ENCODE data around the gene CD247. TPM values are rescaled to one million over a fixed set of nuclear protein-coding genes. Genes with fewer than 3 reads are reported as not detected.

The CD247 gene
- total RNA-seq, 1 experiment from 2014 or later, result 0.97 TPM

DNA sequence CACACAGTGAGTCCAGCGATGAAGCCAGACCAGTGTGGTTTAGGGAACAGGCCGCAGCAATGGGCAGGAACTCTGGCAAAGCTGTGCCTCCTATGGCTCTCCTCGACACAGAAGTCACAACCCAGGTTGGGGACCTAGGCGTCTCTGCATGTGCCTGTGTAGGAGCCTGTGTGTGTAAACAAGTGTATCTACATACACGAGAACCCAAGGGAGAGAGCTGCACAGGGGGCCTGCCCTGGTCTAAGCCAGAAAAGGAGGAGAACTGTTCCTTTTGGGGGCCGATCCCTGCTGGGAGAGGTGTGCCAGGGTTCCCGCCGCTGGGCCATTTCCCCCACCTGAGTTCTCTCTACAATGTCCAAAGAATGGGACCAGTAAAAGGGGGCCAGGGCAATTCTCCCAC, 56.0 kb downstream of the CD247 start:
- Mint-ChIP-seq H3K27me3 (ENCODE audit: unreplicated experiment) (peaks cover 8% of the 10 kb centered on the region), H3K9me3 (ENCODE audit: low read depth, unreplicated experiment) (no peaks in the 10 kb centered on the region), H3K27ac (ENCODE audit: unreplicated experiment) (no peak overlapping the region), H3K4me3 (ENCODE audit: low read depth, unreplicated experiment) (no peak overlapping the region), H3K4me1 (ENCODE audit: low read depth, unreplicated experiment) (no peaks in the 10 kb centered on the region), H3K36me3 (ENCODE audit: insufficient read depth, unreplicated experiment) (no peaks in the 10 kb centered on the region)
- DNase-seq, result no peak
- TF ChIP-seq, protein P1, sequence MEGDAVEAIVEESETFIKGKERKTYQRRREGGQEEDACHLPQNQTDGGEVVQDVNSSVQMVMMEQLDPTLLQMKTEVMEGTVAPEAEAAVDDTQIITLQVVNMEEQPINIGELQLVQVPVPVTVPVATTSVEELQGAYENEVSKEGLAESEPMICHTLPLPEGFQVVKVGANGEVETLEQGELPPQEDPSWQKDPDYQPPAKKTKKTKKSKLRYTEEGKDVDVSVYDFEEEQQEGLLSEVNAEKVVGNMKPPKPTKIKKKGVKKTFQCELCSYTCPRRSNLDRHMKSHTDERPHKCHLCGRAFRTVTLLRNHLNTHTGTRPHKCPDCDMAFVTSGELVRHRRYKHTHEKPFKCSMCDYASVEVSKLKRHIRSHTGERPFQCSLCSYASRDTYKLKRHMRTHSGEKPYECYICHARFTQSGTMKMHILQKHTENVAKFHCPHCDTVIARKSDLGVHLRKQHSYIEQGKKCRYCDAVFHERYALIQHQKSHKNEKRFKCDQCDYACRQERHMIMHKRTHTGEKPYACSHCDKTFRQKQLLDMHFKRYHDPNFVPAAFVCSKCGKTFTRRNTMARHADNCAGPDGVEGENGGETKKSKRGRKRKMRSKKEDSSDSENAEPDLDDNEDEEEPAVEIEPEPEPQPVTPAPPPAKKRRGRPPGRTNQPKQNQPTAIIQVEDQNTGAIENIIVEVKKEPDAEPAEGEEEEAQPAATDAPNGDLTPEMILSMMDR (IDR thresholded peaks at IDR 0.05; ENCODE audit: unreplicated experiment), result no peak
- CTCF ChIA-PET, result no interaction called here
- intact Hi-C loops (cut with micrococcal nuclease; ENCODE audit: unreplicated experiment), result no loop called here
- no TSS peak for BruUV-seq (replicated peaks)

DNA sequence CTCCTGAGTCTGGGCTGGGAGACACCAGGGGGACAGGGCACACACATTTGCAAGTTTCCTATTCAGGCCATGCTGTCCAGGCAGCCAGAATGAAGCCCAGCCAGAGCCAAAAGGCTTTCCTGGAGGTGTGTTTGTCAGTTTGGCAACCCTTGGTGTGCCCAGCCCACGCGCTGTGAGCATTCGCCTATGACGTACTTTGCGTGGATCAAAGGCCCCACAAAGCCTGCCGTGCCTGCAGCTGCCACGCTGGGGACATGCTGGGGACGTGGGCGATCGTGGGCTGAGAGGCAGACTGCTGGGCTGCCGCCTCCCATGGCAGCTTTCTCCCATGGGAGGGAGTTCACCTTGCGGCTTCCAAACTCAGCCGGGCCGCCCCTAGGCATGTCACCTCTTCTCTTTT, 57.5 kb downstream of the CD247 start:
- intact Hi-C loops (cut with micrococcal nuclease; ENCODE audit: unreplicated experiment), result no loop called here
- no peak for DNase-seq
- Mint-ChIP-seq H3K27me3 (ENCODE audit: unreplicated experiment) (peaks cover 23% of the 10 kb centered on the region), H3K27ac (ENCODE audit: unreplicated experiment) (no peak overlapping the region), H3K4me1 (ENCODE audit: low read depth, unreplicated experiment) (no peaks in the 10 kb centered on the region), H3K4me3 (ENCODE audit: low read depth, unreplicated experiment) (no peak overlapping the region), H3K9me3 (ENCODE audit: low read depth, unreplicated experiment) (no peaks in the 10 kb centered on the region), H3K36me3 (ENCODE audit: insufficient read depth, unreplicated experiment) (no peaks in the 10 kb centered on the region)
- CTCF ChIA-PET, result no interaction called here
- BruUV-seq (replicated peaks), result no TSS peak
- TF ChIP-seq, protein P1 (IDR thresholded peaks at IDR 0.05; ENCODE audit: unreplicated experiment), result no peak

DNA sequence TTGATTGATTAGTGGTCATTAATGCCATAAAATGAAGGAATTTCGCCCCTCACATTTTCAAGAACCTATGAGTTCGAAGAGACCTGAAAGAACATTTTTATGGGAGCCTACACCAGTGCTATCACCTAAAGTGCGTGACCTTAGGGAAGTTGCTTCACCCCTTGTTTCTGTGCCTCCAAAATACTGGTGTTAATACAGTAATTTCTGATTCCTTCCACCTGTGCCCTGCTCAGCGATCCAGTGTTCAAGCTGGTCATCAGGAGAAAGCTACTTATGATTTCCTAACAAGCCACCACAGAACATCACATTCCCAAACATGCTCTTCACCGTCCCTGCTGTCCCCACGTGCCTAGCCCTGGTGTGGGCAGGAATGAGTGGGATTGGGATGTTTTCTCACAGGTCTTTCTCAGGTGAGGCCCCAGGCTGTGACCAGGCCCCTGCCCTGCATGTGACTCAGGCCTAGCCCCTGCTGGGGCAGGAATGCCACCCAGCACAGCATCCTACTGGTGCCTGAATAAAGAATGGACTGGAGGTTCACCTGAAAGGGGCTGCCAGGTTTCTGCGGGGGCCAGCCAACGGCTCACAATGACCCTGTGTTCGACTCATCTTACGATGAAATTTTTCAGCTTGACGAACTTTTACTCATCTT, 60.3 kb downstream of the CD247 start:
- BruUV-seq (replicated peaks), result no TSS peak
- Mint-ChIP-seq H3K36me3 (ENCODE audit: insufficient read depth, unreplicated experiment) (peaks cover 14% of the 10 kb centered on the region), H3K27ac (ENCODE audit: unreplicated experiment) (no peak overlapping the region), H3K27me3 (ENCODE audit: unreplicated experiment) (peaks cover 25% of the 10 kb centered on the region), H3K4me3 (ENCODE audit: low read depth, unreplicated experiment) (no peak overlapping the region), H3K9me3 (ENCODE audit: low read depth, unreplicated experiment) (no peaks in the 10 kb centered on the region), H3K4me1 (ENCODE audit: low read depth, unreplicated experiment) (no peaks in the 10 kb centered on the region)
- TF ChIP-seq, protein P1 (IDR thresholded peaks at IDR 0.05; ENCODE audit: unreplicated experiment), result no peak
- CTCF ChIA-PET, result interaction anchor here (0.6 kb wide), 1 partner anchor 181 kb away, joined by 11 read pairs; no protein-coding TSS in a partner anchor
- intact Hi-C loops (cut with micrococcal nuclease; ENCODE audit: unreplicated experiment), result no loop called here
- no peak for DNase-seq

DNA sequence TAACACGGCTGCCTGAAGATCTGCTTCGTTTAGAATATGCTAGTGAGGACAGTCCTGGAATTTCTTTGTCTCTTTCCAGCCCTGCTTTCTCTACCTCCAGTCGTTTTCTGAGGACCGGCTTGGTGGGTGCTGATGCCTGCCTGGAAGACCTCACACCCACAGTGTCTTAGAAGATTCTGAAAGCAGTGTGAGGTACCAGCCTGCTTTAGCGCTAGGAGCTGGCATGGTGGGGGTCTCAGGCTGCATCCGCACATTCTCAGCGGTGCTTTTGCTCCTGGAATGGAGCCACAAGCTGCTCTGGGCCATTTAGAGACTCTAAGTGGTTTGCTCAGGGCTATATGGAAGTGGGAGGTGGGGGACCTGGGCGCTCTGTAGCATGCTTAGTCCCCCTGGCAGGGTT, 61.4 kb downstream of the CD247 start:
- TF ChIP-seq, protein P1 (IDR thresholded peaks at IDR 0.05; ENCODE audit: unreplicated experiment), result no peak
- no TSS peak for BruUV-seq (replicated peaks)
- CTCF ChIA-PET, result interaction anchor here (0.6 to 1.7 kb wide), 4 partner anchors 10 to 359 kb away, joined by 3 to 5 read pairs (median 4); no protein-coding TSS in a partner anchor
- Mint-ChIP-seq H3K36me3 (ENCODE audit: insufficient read depth, unreplicated experiment) (peaks cover 14% of the 10 kb centered on the region), H3K4me1 (ENCODE audit: low read depth, unreplicated experiment) (no peaks in the 10 kb centered on the region), H3K27ac (ENCODE audit: unreplicated experiment) (no peak overlapping the region), H3K27me3 (ENCODE audit: unreplicated experiment) (peaks cover 25% of the 10 kb centered on the region), H3K9me3 (ENCODE audit: low read depth, unreplicated experiment) (no peaks in the 10 kb centered on the region), H3K4me3 (ENCODE audit: low read depth, unreplicated experiment) (no peak overlapping the region)
- intact Hi-C loops (cut with micrococcal nuclease; ENCODE audit: unreplicated experiment), result no loop called here
- DNase-seq, result no peak
